ENCODE data around the gene PLA2G4E.
A peak's percentile ranks its signal among the peaks of the same experiment; 100 is the strongest.

PLA2G4E gene

GRCh38 chr15:41955807-41956525, 64.9 kb downstream of the PLA2G4E start:
- no peak for DNase-seq (ENCODE audit: low read depth in 2 of 3, low spot score in 1 of 3)

DNA sequence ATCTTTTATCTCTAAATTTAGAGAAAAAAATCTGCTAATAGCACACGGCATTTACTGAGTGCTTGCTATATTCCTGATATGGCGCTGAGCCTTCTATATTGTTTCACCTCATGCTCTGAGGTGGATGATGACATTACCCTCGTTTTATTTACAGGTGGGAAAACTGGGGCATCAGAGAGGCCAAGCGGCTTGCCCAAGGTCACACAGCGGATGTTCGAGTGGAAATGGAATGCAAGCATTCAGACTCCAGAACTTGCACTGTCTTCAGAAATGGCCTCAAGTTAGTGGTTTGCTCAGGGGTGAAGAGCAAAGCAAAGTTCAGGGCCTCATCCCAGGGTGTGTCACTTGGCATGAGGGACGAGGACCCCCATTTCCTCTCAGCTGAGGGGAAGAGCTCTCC, 65.7 kb downstream of the PLA2G4E start:
- DNase-seq (ENCODE audit: low read depth in 2 of 3, low spot score in 1 of 3) = no peak

GRCh38 chr15:41954036-41954435, 66.8 kb downstream of the PLA2G4E start:
- no peak for DNase-seq (ENCODE audit: low read depth in 2 of 3, low spot score in 1 of 3)

GRCh38 chr15:41952013-41952563, 68.8 kb downstream of the PLA2G4E start:
- DNase-seq (ENCODE audit: low read depth in 2 of 3, low spot score in 1 of 3) = no peak

DNA sequence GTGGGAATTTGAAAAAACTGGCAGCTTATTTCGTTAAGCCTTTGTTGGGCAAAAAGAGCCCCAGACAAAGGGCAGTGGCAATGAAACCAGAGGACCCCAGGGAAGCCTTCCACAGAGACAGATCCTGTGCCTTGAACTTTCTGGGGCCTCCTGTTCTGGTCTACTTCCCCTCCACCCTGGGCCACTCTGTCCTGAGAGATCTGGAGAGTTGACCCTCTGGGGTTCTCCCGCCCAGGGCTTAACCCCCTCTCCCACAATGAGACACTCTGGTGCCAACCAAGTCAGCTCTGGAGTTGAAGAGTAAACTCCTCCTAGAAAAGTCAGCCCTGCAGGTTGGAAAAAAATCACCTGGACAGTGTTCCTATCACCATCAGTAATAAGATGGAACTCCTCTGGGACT, 69.3 kb downstream of the PLA2G4E start:
- DNase-seq (ENCODE audit: low read depth in 2 of 3, low spot score in 1 of 3) = no peak

DNA sequence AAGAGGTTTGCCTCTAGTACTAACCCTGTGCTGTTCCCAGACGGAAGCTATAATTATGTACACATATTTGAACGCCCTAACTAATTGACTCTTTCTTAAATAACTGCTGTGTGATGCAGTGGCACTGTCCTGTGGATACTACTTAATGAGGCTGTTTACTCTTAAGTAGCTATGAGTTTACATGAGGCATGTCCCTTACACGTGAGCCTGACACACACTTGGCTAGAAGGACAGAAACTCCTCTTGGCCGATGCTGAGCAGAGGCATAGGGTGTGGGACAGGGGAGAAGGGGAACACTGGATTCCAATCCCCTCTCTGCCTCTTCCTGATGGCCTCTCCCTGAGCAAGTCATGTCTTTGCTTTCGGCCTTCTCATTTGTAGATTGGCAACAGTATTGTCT, 70.4 kb downstream of the PLA2G4E start:
- no peak for DNase-seq (ENCODE audit: low read depth in 2 of 3, low spot score in 1 of 3)

DNA sequence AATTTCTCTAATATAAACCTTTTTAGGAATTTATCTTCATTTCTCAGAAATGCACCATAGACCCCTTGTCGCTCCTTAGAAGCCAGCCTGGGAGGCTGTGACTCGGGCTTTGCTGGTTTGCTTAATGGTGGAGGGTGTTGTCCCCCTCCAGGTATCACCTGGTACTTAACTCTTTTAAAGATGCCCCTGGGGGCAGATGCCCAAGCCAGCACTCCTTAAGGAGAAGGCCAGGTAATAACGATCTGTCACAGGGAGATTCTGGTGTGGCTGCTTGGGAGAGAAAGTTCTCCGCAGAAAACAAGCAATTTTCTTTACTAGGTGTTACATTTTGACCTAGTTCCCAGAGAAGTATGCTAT, 70.7 kb downstream of the PLA2G4E start:
- no peak for DNase-seq (ENCODE audit: low read depth in 2 of 3, low spot score in 1 of 3)

DNA sequence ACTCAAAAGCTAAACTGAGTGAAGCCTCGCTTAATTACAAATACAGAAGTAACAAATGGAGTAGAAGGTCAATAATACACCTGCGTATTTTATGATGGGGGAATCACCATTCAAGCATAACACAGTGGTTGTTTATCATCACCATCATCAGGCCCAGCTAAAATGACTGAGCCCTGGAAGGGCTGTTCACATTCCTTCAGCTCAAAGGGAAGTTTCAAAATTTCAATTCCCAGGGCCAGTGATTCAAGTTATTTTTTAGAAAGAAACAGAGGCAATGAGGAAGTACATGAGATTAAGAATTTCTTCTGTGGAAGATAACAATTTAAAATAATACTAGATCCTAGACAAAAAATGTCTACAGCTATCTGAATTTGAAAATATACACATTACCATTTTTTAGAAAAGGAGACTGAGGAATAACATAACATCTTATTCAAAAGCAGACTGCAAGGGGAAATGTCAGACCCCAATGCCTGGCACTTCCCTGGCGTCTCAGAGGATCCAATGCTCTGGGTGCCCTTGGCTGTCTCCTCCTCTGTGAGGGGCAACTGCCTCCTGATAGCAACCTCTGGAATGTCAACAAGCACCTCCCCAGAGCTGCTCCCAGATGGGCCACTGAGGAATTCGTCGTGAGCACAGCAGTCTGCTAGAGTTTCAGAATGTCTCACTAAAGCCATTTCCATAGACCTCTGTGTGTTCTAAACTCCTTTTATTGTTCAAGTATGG, 71.3 kb downstream of the PLA2G4E start:
- no peak for DNase-seq (ENCODE audit: low read depth in 2 of 3, low spot score in 1 of 3)

DNA sequence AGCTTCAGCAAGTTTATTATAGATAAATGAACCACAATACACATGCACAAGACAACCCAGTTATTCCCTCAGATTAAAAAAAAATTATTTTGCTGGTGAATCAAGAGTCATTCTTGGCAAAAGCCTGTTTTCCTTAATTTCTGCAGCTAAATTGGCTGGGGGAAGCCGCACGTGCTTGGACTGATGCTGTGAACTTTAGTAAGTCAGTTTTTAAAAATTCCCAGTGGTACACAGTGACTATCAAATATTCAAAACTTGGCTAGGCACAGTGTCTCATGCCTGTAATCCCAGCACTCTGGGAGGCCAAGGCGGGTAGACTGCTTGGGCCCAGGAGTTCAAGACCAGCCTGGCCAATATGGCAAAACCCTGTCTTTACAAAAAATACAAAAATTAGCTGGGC, 72.4 kb downstream of the PLA2G4E start:
- no peak for DNase-seq (ENCODE audit: low read depth in 2 of 3, low spot score in 1 of 3)

DNA sequence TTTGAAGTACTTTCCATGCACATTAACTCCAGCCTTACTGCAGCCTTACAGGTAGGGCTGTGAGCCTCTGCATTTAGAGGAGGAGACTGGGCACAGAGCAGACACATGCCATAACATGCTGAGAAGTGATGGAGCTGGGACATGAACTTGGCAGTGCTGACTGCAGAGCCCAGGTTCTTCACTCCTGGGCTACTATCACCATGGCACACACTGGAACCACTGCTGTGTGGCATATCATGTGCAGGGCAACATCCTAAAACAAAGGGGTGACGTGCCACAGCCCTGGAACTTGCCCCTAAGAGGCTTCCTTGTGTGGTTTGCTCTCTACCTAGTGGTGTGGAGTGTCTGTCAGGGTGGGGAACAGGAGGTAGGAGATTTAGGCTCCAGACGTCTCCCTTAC, 73.9 kb downstream of the PLA2G4E start:
- DNase-seq (ENCODE audit: low read depth in 2 of 3, low spot score in 1 of 3) = no peak

- DNase-seq (ENCODE audit: low read depth in 2 of 3, low spot score in 1 of 3) = no peak
Observed at GRCh38 chr15:41945731-41946130, 75.1 kb downstream of the PLA2G4E start.

GRCh38 chr15:41945221-41945620, 75.6 kb downstream of the PLA2G4E start:
- DNase-seq (ENCODE audit: low read depth in 2 of 3, low spot score in 1 of 3) = no peak

GRCh38 chr15:41944313-41944940, 76.4 kb downstream of the PLA2G4E start:
- no peak for DNase-seq (ENCODE audit: low read depth in 2 of 3, low spot score in 1 of 3)

GRCh38 chr15:41943543-41944312, 77.1 kb downstream of the PLA2G4E start:
- no peak for DNase-seq (ENCODE audit: low read depth in 2 of 3, low spot score in 1 of 3)

- no peak for DNase-seq (ENCODE audit: low read depth in 2 of 3, low spot score in 1 of 3)
Observed at GRCh38 chr15:41942886-41943285, 78.0 kb downstream of the PLA2G4E start.

GRCh38 chr15:41941644-41942415, 79.0 kb downstream of the PLA2G4E start:
- DNase-seq (ENCODE audit: low read depth in 2 of 3, low spot score in 1 of 3) = no peak

GRCh38 chr15:41940441-41940857, 80.4 kb downstream of the PLA2G4E start:
- peak in 2 of 3 donors; percentile 43 to 58 for DNase-seq (ENCODE audit: low read depth in 2 of 3, low spot score in 1 of 3)

GRCh38 chr15:41939986-41940385, 80.9 kb downstream of the PLA2G4E start:
- DNase-seq (ENCODE audit: low read depth in 2 of 3, low spot score in 1 of 3) = no peak

DNA sequence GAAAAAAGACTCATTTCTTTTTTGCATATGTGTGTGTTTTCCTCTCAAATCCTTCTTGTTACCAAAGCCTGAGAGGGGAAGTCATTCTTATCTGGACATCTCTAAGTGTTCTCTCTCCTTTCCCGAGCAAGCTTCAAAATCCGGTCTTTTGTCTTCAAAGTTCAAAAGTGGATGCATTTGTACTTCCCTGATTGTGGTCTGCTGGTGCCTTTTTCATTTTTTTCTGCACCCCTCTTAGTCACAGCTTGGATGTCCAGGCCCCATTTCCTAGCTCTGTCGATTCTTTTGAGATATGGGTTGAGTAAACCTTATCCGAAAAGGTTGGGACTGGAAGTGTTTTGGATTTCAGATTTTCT, 83.3 kb downstream of the PLA2G4E start:
- no peak for DNase-seq (ENCODE audit: low read depth in 2 of 3, low spot score in 1 of 3)

All from stimulated activated CD4-positive, alpha-beta T cell treated with anti-CD3 and anti-CD28 coated beads, Interleukin-12 subunit alpha, Interleukin-12 subunit beta, amount 100 ng/mL, for 48 hours (primary cell).